ENCODE results near the gene OR2G6.
"Not testable (repeated sequence)": the region's sequence is repeated elsewhere in the genome, so short reads cannot be mapped to it uniquely, and the experiment has no call there.

Gene OR2G6

GRCh38 chr1:248565530-248566373, 57.9 kb downstream of the OR2G6 start:
- H3K18ac ChIP-seq (ENCODE audit: low read depth in 1 of 2, low read length in 2 of 2); H3K23ac ChIP-seq (ENCODE audit: low read length in 2 of 2); H2BK5ac ChIP-seq (ENCODE audit: low read depth, low read length, poor library complexity, severe bottlenecking); H3K27me3 ChIP-seq (ENCODE audit: control insufficient read depth in 1 of 2, insufficient read depth in 1 of 2, low read length in 2 of 2); H3K4me3 ChIP-seq (ENCODE audit: insufficient read depth in 1 of 2, low read depth in 1 of 2, low read length in 2 of 2); H3K4me1 ChIP-seq (ENCODE audit: control insufficient read depth, insufficient read depth, low read depth, low read length); H3K4ac ChIP-seq (ENCODE audit: low read depth in 1 of 2, low read length in 2 of 2); H2AFZ ChIP-seq (ENCODE audit: low read depth, low read length); H4K8ac ChIP-seq (ENCODE audit: low read length); H2BK12ac ChIP-seq (ENCODE audit: low read length in 2 of 2); DNase-seq; H2BK120ac ChIP-seq (ENCODE audit: low read depth, low read length); H3K4me2 ChIP-seq (ENCODE audit: low read length, poor library complexity, severe bottlenecking); H3K79me1 ChIP-seq (replicated peaks; ENCODE audit: low read length, poor library complexity, severe bottlenecking); H3K9me3 ChIP-seq (ENCODE audit: control insufficient read depth, low read length); H3K27ac ChIP-seq (ENCODE audit: low read length, poor library complexity, severe bottlenecking); H4K91ac ChIP-seq (ENCODE audit: low read length); H3K9ac ChIP-seq (ENCODE audit: low read length); H3K36me3 ChIP-seq (ENCODE audit: control insufficient read depth in 1 of 2, insufficient read depth in 2 of 2, low read depth in 1 of 2, low read length in 2 of 2); H2AK5ac ChIP-seq (ENCODE audit: low read length, severe bottlenecking); H2BK15ac ChIP-seq (ENCODE audit: low read depth, poor library complexity, severe bottlenecking); H3K14ac ChIP-seq (ENCODE audit: low read length in 2 of 2): not testable (repeated sequence)
- WGBS, result 56% methylated on average over 8 of the region's 11 CpGs

- not testable (repeated sequence) for H3K36me3 ChIP-seq (ENCODE audit: control insufficient read depth in 1 of 2, insufficient read depth in 2 of 2, low read depth in 1 of 2, low read length in 2 of 2); H3K27ac ChIP-seq (ENCODE audit: low read length, poor library complexity, severe bottlenecking); H2BK5ac ChIP-seq (ENCODE audit: low read depth, low read length, poor library complexity, severe bottlenecking); H3K79me1 ChIP-seq (replicated peaks; ENCODE audit: low read length, poor library complexity, severe bottlenecking); H2BK120ac ChIP-seq (ENCODE audit: low read depth, low read length); DNase-seq; H3K23ac ChIP-seq (ENCODE audit: low read length in 2 of 2); H3K9ac ChIP-seq (ENCODE audit: low read length); H2BK15ac ChIP-seq (ENCODE audit: low read depth, poor library complexity, severe bottlenecking); H3K4ac ChIP-seq (ENCODE audit: low read depth in 1 of 2, low read length in 2 of 2); H4K8ac ChIP-seq (ENCODE audit: low read length); H3K18ac ChIP-seq (ENCODE audit: low read depth in 1 of 2, low read length in 2 of 2); H3K4me1 ChIP-seq (ENCODE audit: control insufficient read depth, insufficient read depth, low read depth, low read length); H2BK12ac ChIP-seq (ENCODE audit: low read length in 2 of 2); H2AFZ ChIP-seq (ENCODE audit: low read depth, low read length); H3K14ac ChIP-seq (ENCODE audit: low read length in 2 of 2); H3K4me3 ChIP-seq (ENCODE audit: insufficient read depth in 1 of 2, low read depth in 1 of 2, low read length in 2 of 2); H3K27me3 ChIP-seq (ENCODE audit: control insufficient read depth in 1 of 2, insufficient read depth in 1 of 2, low read length in 2 of 2); H3K4me2 ChIP-seq (ENCODE audit: low read length, poor library complexity, severe bottlenecking); H2AK5ac ChIP-seq (ENCODE audit: low read length, severe bottlenecking); H3K9me3 ChIP-seq (ENCODE audit: control insufficient read depth, low read length); H4K91ac ChIP-seq (ENCODE audit: low read length)
- WGBS, result no CpG with 5 or more reads among the region's 2 CpGs
Observed at GRCh38 chr1:248569049-248569448, 61.2 kb downstream of the OR2G6 start.

GRCh38 chr1:248570811-248571210, 62.9 kb downstream of the OR2G6 start:
- 85% methylated on average over 2 of the region's 3 CpGs for WGBS
- H2BK15ac ChIP-seq (ENCODE audit: low read depth, poor library complexity, severe bottlenecking); H2BK120ac ChIP-seq (ENCODE audit: low read depth, low read length); H2AFZ ChIP-seq (ENCODE audit: low read depth, low read length); H4K91ac ChIP-seq (ENCODE audit: low read length); H4K8ac ChIP-seq (ENCODE audit: low read length); H3K79me1 ChIP-seq (replicated peaks; ENCODE audit: low read length, poor library complexity, severe bottlenecking); H3K36me3 ChIP-seq (ENCODE audit: control insufficient read depth in 1 of 2, insufficient read depth in 2 of 2, low read depth in 1 of 2, low read length in 2 of 2); H3K18ac ChIP-seq (ENCODE audit: low read depth in 1 of 2, low read length in 2 of 2); H2BK5ac ChIP-seq (ENCODE audit: low read depth, low read length, poor library complexity, severe bottlenecking); H3K4me2 ChIP-seq (ENCODE audit: low read length, poor library complexity, severe bottlenecking); H2AK5ac ChIP-seq (ENCODE audit: low read length, severe bottlenecking); H3K4ac ChIP-seq (ENCODE audit: low read depth in 1 of 2, low read length in 2 of 2); H3K27me3 ChIP-seq (ENCODE audit: control insufficient read depth in 1 of 2, insufficient read depth in 1 of 2, low read length in 2 of 2); H3K9me3 ChIP-seq (ENCODE audit: control insufficient read depth, low read length); H3K27ac ChIP-seq (ENCODE audit: low read length, poor library complexity, severe bottlenecking); H3K23ac ChIP-seq (ENCODE audit: low read length in 2 of 2); H3K9ac ChIP-seq (ENCODE audit: low read length); H3K4me3 ChIP-seq (ENCODE audit: insufficient read depth in 1 of 2, low read depth in 1 of 2, low read length in 2 of 2); H2BK12ac ChIP-seq (ENCODE audit: low read length in 2 of 2); H3K14ac ChIP-seq (ENCODE audit: low read length in 2 of 2); DNase-seq; H3K4me1 ChIP-seq (ENCODE audit: control insufficient read depth, insufficient read depth, low read depth, low read length): not testable (repeated sequence)

GRCh38 chr1:248572049-248572448, 64.2 kb downstream of the OR2G6 start:
- H3K9ac ChIP-seq (ENCODE audit: low read length); H3K4me3 ChIP-seq (ENCODE audit: insufficient read depth in 1 of 2, low read depth in 1 of 2, low read length in 2 of 2); H3K4me2 ChIP-seq (ENCODE audit: low read length, poor library complexity, severe bottlenecking); H3K36me3 ChIP-seq (ENCODE audit: control insufficient read depth in 1 of 2, insufficient read depth in 2 of 2, low read depth in 1 of 2, low read length in 2 of 2); H2AFZ ChIP-seq (ENCODE audit: low read depth, low read length); H3K4me1 ChIP-seq (ENCODE audit: control insufficient read depth, insufficient read depth, low read depth, low read length); H3K79me1 ChIP-seq (replicated peaks; ENCODE audit: low read length, poor library complexity, severe bottlenecking); H2BK12ac ChIP-seq (ENCODE audit: low read length in 2 of 2); H2BK120ac ChIP-seq (ENCODE audit: low read depth, low read length); H3K23ac ChIP-seq (ENCODE audit: low read length in 2 of 2); H3K4ac ChIP-seq (ENCODE audit: low read depth in 1 of 2, low read length in 2 of 2); H4K91ac ChIP-seq (ENCODE audit: low read length); H2BK5ac ChIP-seq (ENCODE audit: low read depth, low read length, poor library complexity, severe bottlenecking); DNase-seq; H4K8ac ChIP-seq (ENCODE audit: low read length); H2AK5ac ChIP-seq (ENCODE audit: low read length, severe bottlenecking); H2BK15ac ChIP-seq (ENCODE audit: low read depth, poor library complexity, severe bottlenecking); H3K9me3 ChIP-seq (ENCODE audit: control insufficient read depth, low read length); H3K18ac ChIP-seq (ENCODE audit: low read depth in 1 of 2, low read length in 2 of 2); H3K27ac ChIP-seq (ENCODE audit: low read length, poor library complexity, severe bottlenecking); H3K14ac ChIP-seq (ENCODE audit: low read length in 2 of 2); H3K27me3 ChIP-seq (ENCODE audit: control insufficient read depth in 1 of 2, insufficient read depth in 1 of 2, low read length in 2 of 2): not testable (repeated sequence)
- no CpG with 5 or more reads among the region's 1 CpG for WGBS
